H1 (cell line): Measurements from ENCODE around the gene SEMA5B. TPM values are rescaled to one million over a fixed set of nuclear protein-coding genes. Genes with fewer than 3 reads are reported as not detected.

ENCODE experiments used
- ASH2L ChIP-seq: fragments of 200-600, 300-600 bp; sonication (generic); IDR thresholded peaks from one replicate; pipeline ENCODE4 v1.7.1; 2017; ENCODE audit warnings: low read length
- CBX8 ChIP-seq: fragments of 300-800, 300-1000 bp; sonication (generic); IDR thresholded peaks from 2 replicates; pipeline ENCODE4 v1.7.1; 2016; ENCODE audit warnings: low read depth, low read length, borderline replicate concordance
- CTBP2 ChIP-seq: IDR thresholded peaks from 2 replicates; pipeline ENCODE4 v1.7.0; 2011; ENCODE audit warnings: borderline replicate concordance, mild to moderate bottlenecking, moderate library complexity, mixed read lengths, low read length; ENCODE audit not compliant: insufficient read depth, insufficient read length
- EGR1 ChIP-seq: IDR thresholded peaks from 2 replicates; pipeline ENCODE4 v1.6.1; 2011; ENCODE audit warnings: low read depth, low read length, borderline replicate concordance
- GABPA ChIP-seq: IDR thresholded peaks from 2 replicates; pipeline ENCODE4 v1.6.1; 2011; ENCODE audit warnings: mild to moderate bottlenecking, low read length, moderate library complexity, borderline replicate concordance; ENCODE audit not compliant: insufficient read depth
- GTF2F1 ChIP-seq: IDR thresholded peaks from 2 replicates; pipeline ENCODE4 v1.6.1; 2012; ENCODE audit warnings: low read depth, low read length, improper control_type of control experiment, borderline replicate concordance
- KDM1A ChIP-seq: fragments of 200-600, 300-600 bp; sonication (generic); IDR thresholded peaks from 2 replicates; pipeline ENCODE4 v1.7.1; 2016; ENCODE audit warnings: mild to moderate bottlenecking, low read length, borderline replicate concordance
- KDM5A ChIP-seq: fragments of 200-600 bp; IDR thresholded peaks from 2 replicates; pipeline ENCODE4 v1.7.1; 2012; ENCODE audit warnings: mild to moderate bottlenecking, low read length, inconsistent platforms, mixed read lengths
- NRF1 ChIP-seq: IDR thresholded peaks from 2 replicates; pipeline ENCODE4 v1.6.1; 2011; ENCODE audit warnings: mild to moderate bottlenecking, low read depth, low read length, improper control_type of control experiment
- PHF8 ChIP-seq: fragments of 200-600 bp; sonication (generic); conservative IDR thresholded peaks from 2 replicates; pipeline ENCODE4 v1.7.1; 2012; ENCODE audit warnings: low read depth, mild to moderate bottlenecking, inconsistent platforms, low read length, moderate library complexity
- POU5F1 ChIP-seq: IDR thresholded peaks from 2 replicates; pipeline ENCODE4 v1.6.1; 2011; ENCODE audit warnings: low read depth, mild to moderate bottlenecking, low read length, moderate library complexity
- RAD21 ChIP-seq, 2 experiments: IDR thresholded peaks in 1 of 2; conservative IDR thresholded peaks in 1 of 2; 2 replicates each; pipeline ENCODE4 v1.6.1; 2011; ENCODE audit warnings: low read depth in 2 of 2, low read length in 2 of 2, improper control_type of control experiment in 1 of 2, inconsistent platforms in 1 of 2, mild to moderate bottlenecking in 1 of 2, moderate library complexity in 1 of 2
- RBBP5 ChIP-seq: IDR thresholded peaks from 2 replicates; pipeline ENCODE4 v1.7.1; 2012; ENCODE audit warnings: low read depth, mild to moderate bottlenecking, inconsistent platforms, low read length, moderate library complexity, borderline replicate concordance
- RNF2 ChIP-seq: fragments of 200-900, 300-1000 bp; sonication (generic); IDR thresholded peaks from 2 replicates; pipeline ENCODE4 v1.7.1; 2016; ENCODE audit warnings: borderline replicate concordance, low read depth, mild to moderate bottlenecking, antibody characterized with exemption, low read length; ENCODE audit not compliant: poor library complexity, severe bottlenecking; ENCODE audit errors: missing control alignments
- SAP30 ChIP-seq: fragments of 300-600 bp; sonication (generic); IDR thresholded peaks from 2 replicates; pipeline ENCODE4 v1.7.1; 2012; ENCODE audit warnings: low read length, moderate library complexity, mild to moderate bottlenecking, inconsistent platforms; ENCODE audit not compliant: insufficient read depth, insufficient replicate concordance
- SP1 ChIP-seq: IDR thresholded peaks from 2 replicates; pipeline ENCODE4 v1.6.1; 2011; ENCODE audit warnings: low read depth, low read length
- SP4 ChIP-seq: IDR thresholded peaks from 2 replicates; pipeline ENCODE4 v1.6.1; 2012; ENCODE audit warnings: low read length, inconsistent platforms
- SUZ12 ChIP-seq: fragments of 200-600 bp; sonication (generic); IDR thresholded peaks from 2 replicates; pipeline ENCODE4 v1.6.1; 2012; ENCODE audit warnings: mild to moderate bottlenecking, inconsistent platforms, low read length, moderate library complexity, mixed read lengths
- TAF1 ChIP-seq: IDR thresholded peaks from 2 replicates; pipeline ENCODE4 v1.6.1; 2011; ENCODE audit warnings: mild to moderate bottlenecking, low read depth, low read length
- polyA plus RNA-seq, 7 experiments: library from polyadenylated mRNA; depleted of rRNA in 3 of 7; stranded (reverse) in 5 of 7; unstranded in 2 of 7; fragments of >200 nt in 5 of 7; fragments of 200-250 nt in 2 of 7; gene quantifications; 1 replicate in 5 of 7; 2 replicates in 1 of 7; 4 replicates in 1 of 7; pipeline versions ENCODE4 v1.2.1 to v1.2.3, GENCODE V29; 2011 to 2013; ENCODE audit warnings: missing spikeins in 2 of 7, mixed read lengths in 2 of 7
- total RNA-seq: library from RNA; stranded (reverse); fragmentation: NEBNext Ultra II Directional; extraction: Animal tissue kit (Norgen Biotek cat#: 25700); gene quantifications from 2 replicates; pipeline ENCODE4 v1.2.1, GENCODE V29; 2021
- TF ChIP-seq, protein P1 (sequence below): IDR thresholded peaks from 2 replicates; pipeline ENCODE4 v1.6.1; 2012; ENCODE audit warnings: inconsistent platforms
- TF ChIP-seq, protein P2 (sequence below): IDR thresholded peaks from 2 replicates; pipeline ENCODE4 v1.6.1; 2011; ENCODE audit warnings: low read length, improper control_type of control experiment
- TF ChIP-seq, protein P3 (sequence below): IDR thresholded peaks from 2 replicates; pipeline ENCODE4 v1.6.1; 2012; ENCODE audit warnings: inconsistent platforms

Gene SEMA5B
- total and polyA plus RNA-seq, 2 of the 8 experiments (the other 6 are each of a cell fraction or from before 2014, with no cell fraction given), result 13.1 to 22.4 TPM

DNA sequence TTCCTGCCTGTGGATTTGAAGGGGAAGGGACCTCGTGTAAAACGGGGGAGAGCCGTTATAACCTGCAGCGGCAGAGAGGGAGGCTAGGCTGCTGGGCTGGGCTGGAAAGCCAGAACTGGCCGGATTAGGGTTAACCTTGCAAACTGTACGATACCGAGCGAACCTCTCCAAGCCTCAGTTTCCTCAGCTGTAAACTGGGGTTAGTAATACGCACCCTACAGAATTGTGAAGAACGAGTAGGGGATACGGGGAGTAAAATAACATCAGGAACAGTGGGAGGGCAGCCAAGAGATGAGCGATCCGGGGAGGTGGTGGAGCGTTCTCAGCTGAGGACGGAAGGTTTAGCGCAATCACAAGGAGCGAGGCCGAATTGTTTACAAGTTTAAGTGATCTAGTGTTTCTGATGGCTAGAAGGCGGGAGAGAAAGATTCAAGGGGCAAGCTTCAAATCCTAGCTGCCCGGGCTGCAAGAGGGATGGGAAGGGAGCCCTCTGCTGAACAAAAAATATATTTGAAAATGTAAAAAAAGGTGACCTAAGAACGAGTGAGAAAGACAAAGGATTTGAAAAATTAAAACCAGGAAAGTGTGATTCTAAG, 768 bp upstream of the SEMA5B start (continued):
- TF ChIP-seq, protein P1, sequence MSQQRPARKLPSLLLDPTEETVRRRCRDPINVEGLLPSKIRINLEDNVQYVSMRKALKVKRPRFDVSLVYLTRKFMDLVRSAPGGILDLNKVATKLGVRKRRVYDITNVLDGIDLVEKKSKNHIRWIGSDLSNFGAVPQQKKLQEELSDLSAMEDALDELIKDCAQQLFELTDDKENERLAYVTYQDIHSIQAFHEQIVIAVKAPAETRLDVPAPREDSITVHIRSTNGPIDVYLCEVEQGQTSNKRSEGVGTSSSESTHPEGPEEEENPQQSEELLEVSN, result 0 out of 2 replicates have a peak, but pooled peaks have one; percentile 45
- TF ChIP-seq, protein P2, sequence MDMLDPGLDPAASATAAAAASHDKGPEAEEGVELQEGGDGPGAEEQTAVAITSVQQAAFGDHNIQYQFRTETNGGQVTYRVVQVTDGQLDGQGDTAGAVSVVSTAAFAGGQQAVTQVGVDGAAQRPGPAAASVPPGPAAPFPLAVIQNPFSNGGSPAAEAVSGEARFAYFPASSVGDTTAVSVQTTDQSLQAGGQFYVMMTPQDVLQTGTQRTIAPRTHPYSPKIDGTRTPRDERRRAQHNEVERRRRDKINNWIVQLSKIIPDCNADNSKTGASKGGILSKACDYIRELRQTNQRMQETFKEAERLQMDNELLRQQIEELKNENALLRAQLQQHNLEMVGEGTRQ, result no peak
- TF ChIP-seq RNF2, result peak; percentile 33
- TF ChIP-seq NRF1, result no peak
- TF ChIP-seq RAD21 (IDR thresholded peaks at IDR 0.05 in 1 of 2, conservative IDR thresholded peaks at IDR 0.05 in 1 of 2; ENCODE audit: low read depth in 2 of 2, low read length in 2 of 2), result peak; percentile 76 to 81
- no peak for TF ChIP-seq POU5F1
- no peak for TF ChIP-seq GTF2F1
- no peak for TF ChIP-seq SP1
- no peak for TF ChIP-seq RBBP5
- no peak for TF ChIP-seq SUZ12
- 0 out of 2 replicates have a peak, but pooled peaks have one; percentile 35 for TF ChIP-seq TAF1
- TF ChIP-seq KDM5A, result no peak
- peak; percentile 75 for TF ChIP-seq SAP30
- TF ChIP-seq, protein P3, sequence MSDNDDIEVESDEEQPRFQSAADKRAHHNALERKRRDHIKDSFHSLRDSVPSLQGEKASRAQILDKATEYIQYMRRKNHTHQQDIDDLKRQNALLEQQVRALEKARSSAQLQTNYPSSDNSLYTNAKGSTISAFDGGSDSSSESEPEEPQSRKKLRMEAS, result peak; percentile 23
- TF ChIP-seq SP4, result peak; percentile 20; the same call in 1 of the 2 replicates
- TF ChIP-seq KDM1A, result peak; percentile 70; the same call in 1 of the 2 replicates
- no peak for TF ChIP-seq EGR1
- TF ChIP-seq GABPA, result no peak
- TF ChIP-seq PHF8, result no peak
- TF ChIP-seq CTBP2, result peak; percentile 15
- TF ChIP-seq ASH2L, result peak; percentile 74
- no peak for TF ChIP-seq CBX8
